Measurements from ENCODE around the gene SLC9A3.
"Not testable (repeated sequence)": the region's sequence is repeated elsewhere in the genome, so short reads cannot be mapped to it uniquely, and the experiment has no call there.

DNA sequence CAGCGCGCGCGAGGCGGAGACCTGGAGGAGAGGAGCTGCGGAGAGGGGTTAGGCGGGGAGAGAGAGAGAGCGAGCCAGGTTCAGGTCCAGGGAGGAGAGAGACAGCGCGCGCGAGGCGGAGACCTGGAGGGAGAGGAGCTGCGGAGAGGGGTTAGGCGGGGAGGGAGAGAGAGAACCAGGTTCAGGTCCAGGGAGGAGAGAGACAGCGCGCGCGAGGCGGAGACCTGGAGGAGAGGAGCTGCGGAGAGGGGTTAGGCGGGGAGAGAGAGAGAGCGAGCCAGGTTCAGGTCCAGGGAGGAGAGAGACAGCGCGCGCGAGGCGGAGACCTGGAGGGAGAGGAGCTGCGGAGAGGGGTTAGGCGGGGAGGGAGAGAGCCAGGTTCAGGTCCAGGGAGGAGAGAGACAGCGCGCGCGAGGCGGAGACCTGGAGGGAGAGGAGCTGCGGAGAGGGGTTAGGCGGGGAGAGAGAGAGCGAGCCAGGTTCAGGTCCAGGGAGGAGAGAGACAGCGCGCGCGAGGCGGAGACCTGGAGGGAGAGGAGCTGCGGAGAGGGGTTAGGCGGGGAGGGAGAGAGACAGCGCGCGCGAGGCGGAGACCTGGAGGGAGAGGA, 49.9 kb downstream of the SLC9A3 start:
- TF ChIP-seq, protein P1, sequence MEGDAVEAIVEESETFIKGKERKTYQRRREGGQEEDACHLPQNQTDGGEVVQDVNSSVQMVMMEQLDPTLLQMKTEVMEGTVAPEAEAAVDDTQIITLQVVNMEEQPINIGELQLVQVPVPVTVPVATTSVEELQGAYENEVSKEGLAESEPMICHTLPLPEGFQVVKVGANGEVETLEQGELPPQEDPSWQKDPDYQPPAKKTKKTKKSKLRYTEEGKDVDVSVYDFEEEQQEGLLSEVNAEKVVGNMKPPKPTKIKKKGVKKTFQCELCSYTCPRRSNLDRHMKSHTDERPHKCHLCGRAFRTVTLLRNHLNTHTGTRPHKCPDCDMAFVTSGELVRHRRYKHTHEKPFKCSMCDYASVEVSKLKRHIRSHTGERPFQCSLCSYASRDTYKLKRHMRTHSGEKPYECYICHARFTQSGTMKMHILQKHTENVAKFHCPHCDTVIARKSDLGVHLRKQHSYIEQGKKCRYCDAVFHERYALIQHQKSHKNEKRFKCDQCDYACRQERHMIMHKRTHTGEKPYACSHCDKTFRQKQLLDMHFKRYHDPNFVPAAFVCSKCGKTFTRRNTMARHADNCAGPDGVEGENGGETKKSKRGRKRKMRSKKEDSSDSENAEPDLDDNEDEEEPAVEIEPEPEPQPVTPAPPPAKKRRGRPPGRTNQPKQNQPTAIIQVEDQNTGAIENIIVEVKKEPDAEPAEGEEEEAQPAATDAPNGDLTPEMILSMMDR (IDR thresholded peaks at IDR 0.05), result not testable (repeated sequence)
- TF ChIP-seq POLR2A (IDR thresholded peaks at IDR 0.05), result not testable (repeated sequence)

Measured in uterus (tissue), 2 donors.